ENCODE data around the gene TMEM182.

DNA sequence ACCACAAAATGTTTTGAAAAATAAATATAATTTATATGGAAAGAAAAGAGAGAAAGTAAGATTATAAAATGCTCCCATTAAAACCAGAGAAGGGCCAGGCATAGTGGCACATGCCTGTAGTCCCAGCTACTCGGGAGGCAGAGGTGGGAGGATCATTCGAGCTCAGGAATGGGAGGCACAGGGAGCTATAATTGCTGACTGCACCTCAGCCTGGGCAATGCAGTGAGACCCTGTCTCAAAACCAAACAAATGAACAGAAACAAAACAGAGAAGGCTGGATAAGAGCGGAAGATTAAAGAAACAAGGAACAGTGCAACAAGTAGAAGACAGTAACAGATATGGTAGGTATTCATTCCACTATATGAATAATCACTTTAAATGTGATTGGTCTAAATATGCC, 18.6 kb upstream of the TMEM182 start:
- TF ChIP-seq CTCF (IDR thresholded peaks at IDR 0.05) (no peak), POLR2A (IDR thresholded peaks at IDR 0.05) (no peak)
